Measurements from ENCODE around the gene TRMT11. TPM values are rescaled to one million over a fixed set of nuclear protein-coding genes. Genes with fewer than 3 reads are reported as not detected.
"Not testable (repeated sequence)": the region's sequence is repeated elsewhere in the genome, so short reads cannot be mapped to it uniquely, and the experiment has no call there.

Gene TRMT11
- total RNA-seq, 1 donor from 2014 or later = 25.4 TPM

DNA sequence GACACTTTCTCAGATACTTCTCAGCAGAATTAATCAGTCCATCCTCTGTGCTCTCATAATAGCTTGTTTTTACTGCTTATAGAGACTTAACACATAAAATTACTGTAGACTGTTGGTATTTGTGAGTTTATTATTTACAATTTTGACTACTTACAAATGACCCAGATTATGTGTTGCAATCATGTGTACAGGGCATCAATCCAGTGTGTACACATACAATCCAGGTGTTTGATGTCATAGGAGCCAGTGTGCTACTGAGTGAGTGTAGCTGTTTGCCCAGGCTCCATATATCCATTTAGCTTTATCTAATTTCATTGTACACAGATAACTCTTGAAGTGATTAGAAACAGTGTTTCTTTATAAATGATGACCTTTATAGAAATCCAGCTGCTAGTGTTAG lies 31.3 kb downstream of the TRMT11 start:
- Mint-ChIP-seq H3K4me3 (ENCODE audit: low read depth) (no peak overlapping the region), H3K4me1 (ENCODE audit: low read depth) (no peaks in the 10 kb centered on the region), H3K9me3 (no peaks in the 10 kb centered on the region), H3K27me3 (ENCODE audit: low read depth) (no peaks in the 10 kb centered on the region), H3K36me3 (ENCODE audit: low read depth) (peaks cover 49% of the 10 kb centered on the region), H3K27ac (no peak overlapping the region)
- intact Hi-C loops (cut with micrococcal nuclease) = no loop called here
- no peak for DNase-seq (ENCODE audit: low spot score)

GRCh38 chr6:126020305-126021050 lies 34.1 kb downstream of the TRMT11 start:
- Mint-ChIP-seq H3K36me3 (ENCODE audit: low read depth) (peaks cover 43% of the 10 kb centered on the region), H3K27me3 (ENCODE audit: low read depth) (no peaks in the 10 kb centered on the region), H3K27ac (no peak overlapping the region), H3K4me3 (ENCODE audit: low read depth) (no peak overlapping the region), H3K4me1 (ENCODE audit: low read depth) (no peaks in the 10 kb centered on the region), H3K9me3 (no peaks in the 10 kb centered on the region)
- intact Hi-C loops (cut with micrococcal nuclease) = no loop called here
- DNase-seq (ENCODE audit: low spot score) = no peak

DNA sequence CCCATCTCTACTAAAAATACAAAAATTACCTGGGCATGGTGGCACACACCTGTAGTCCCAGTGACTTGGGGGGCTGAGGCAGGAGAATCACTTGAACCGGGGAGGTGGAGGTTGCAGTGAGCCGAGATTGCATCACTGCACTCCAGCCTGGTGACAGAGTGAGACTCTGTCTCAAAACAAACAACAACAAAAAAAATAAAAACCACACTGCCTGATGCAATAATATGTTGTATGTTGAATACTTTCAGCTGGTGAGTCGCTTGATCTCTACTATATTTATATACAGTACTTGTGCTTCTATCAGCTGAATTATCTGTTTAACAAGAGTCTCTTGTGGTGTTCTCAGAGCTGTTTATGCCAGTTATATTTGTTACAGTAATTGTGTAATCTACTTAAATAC lies 37.1 kb downstream of the TRMT11 start:
- H3K4me3 Mint-ChIP-seq (ENCODE audit: low read depth); intact Hi-C loops (cut with micrococcal nuclease); H3K9me3 Mint-ChIP-seq; H3K27me3 Mint-ChIP-seq (ENCODE audit: low read depth); H3K27ac Mint-ChIP-seq; H3K4me1 Mint-ChIP-seq (ENCODE audit: low read depth); DNase-seq (ENCODE audit: low spot score): not testable (repeated sequence)
- peaks cover 33% of the 10 kb centered on the region for H3K36me3 Mint-ChIP-seq (ENCODE audit: low read depth)

DNA sequence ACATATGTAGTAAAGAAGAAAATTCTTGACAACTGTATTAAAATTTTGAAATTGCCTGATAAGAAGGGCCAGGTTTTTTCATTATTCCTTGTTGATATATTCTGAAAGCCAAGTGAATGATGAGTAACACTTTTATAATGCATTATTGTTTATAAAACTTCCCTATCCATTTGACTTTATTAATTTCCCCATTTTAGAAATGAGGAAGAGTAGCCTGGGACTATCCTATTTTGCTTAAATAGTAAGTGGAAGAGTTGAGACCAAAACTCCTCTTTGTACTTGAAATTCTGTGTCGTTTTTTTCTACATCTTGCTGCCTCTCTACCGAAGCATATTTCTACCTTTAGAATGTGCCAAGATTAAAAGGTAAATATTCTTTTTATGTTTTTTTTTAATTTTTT lies 39.7 kb downstream of the TRMT11 start:
- Mint-ChIP-seq H3K27me3 (ENCODE audit: low read depth) (no peaks in the 10 kb centered on the region), H3K9me3 (no peaks in the 10 kb centered on the region), H3K27ac (no peak overlapping the region), H3K36me3 (ENCODE audit: low read depth) (peaks cover 24% of the 10 kb centered on the region), H3K4me3 (ENCODE audit: low read depth) (no peak overlapping the region), H3K4me1 (ENCODE audit: low read depth) (no peaks in the 10 kb centered on the region)
- intact Hi-C loops (cut with micrococcal nuclease) = no loop called here
- no peak for DNase-seq (ENCODE audit: low spot score)

GRCh38 chr6:126027601-126028000 lies 41.3 kb downstream of the TRMT11 start:
- no peaks in the 10 kb centered on the region for H3K27me3 Mint-ChIP-seq (ENCODE audit: low read depth)
- no peak overlapping the region for H3K27ac Mint-ChIP-seq
- intact Hi-C loops (cut with micrococcal nuclease) = no loop called here
- DNase-seq (ENCODE audit: low spot score) = no peak
- no peaks in the 10 kb centered on the region for H3K9me3 Mint-ChIP-seq
- no peak overlapping the region for H3K4me3 Mint-ChIP-seq (ENCODE audit: low read depth)
- peaks cover 12% of the 10 kb centered on the region for H3K36me3 Mint-ChIP-seq (ENCODE audit: low read depth)
- no peaks in the 10 kb centered on the region for H3K4me1 Mint-ChIP-seq (ENCODE audit: low read depth)

DNA sequence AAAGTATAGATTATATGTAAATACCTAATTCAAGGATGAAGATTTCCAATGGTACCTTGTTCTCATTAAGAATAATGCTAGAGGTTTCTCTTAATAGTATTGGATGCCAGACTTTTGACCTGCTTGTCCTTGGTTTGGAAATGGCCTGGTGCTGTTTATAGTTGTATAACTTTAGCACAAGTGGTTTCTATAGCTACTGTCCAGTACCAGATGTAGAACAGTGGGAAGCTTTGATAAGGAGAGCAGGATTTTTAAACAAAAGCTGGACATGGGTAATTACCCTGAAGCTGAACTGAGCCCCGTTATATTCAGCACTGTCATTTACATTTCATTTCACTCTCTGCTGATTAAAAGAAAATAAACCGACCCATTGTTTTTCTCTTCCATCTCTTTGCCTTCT lies 43.7 kb downstream of the TRMT11 start:
- Mint-ChIP-seq H3K36me3 (ENCODE audit: low read depth) (peaks cover 11% of the 10 kb centered on the region), H3K27ac (no peak overlapping the region), H3K4me3 (ENCODE audit: low read depth) (no peak overlapping the region), H3K27me3 (ENCODE audit: low read depth) (no peaks in the 10 kb centered on the region), H3K4me1 (ENCODE audit: low read depth) (peaks cover 5% of the 10 kb centered on the region), H3K9me3 (no peaks in the 10 kb centered on the region)
- intact Hi-C loops (cut with micrococcal nuclease) = no loop called here
- DNase-seq (ENCODE audit: low spot score) = no peak

DNA sequence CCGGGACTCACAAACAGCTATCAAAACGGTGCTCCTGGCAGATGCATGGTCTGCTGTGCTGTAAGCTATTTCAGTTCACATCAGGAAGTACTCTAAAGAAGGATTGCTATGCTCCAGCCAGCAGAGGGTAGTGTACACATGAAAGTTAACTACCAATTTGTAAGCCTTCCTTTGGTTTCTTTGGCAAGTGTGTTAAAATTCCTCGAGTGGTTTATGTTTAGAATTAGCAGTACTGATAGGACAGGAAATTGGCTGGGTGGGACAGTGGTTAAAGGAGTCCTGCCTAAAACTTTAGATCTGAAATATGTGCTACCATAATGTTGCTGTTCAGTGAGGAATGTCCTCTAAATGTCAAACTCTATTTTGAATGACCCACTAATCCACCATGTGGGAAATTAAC lies 47.4 kb downstream of the TRMT11 start:
- Mint-ChIP-seq H3K27ac (no peak overlapping the region), H3K27me3 (ENCODE audit: low read depth) (no peaks in the 10 kb centered on the region), H3K4me3 (ENCODE audit: low read depth) (no peak overlapping the region), H3K9me3 (no peaks in the 10 kb centered on the region), H3K4me1 (ENCODE audit: low read depth) (peaks cover 5% of the 10 kb centered on the region), H3K36me3 (ENCODE audit: low read depth) (peaks cover 11% of the 10 kb centered on the region)
- intact Hi-C loops (cut with micrococcal nuclease) = no loop called here
- no peak for DNase-seq (ENCODE audit: low spot score)

GRCh38 chr6:126034656-126035055 lies 48.3 kb downstream of the TRMT11 start:
- Mint-ChIP-seq H3K4me3 (ENCODE audit: low read depth) (no peak overlapping the region), H3K4me1 (ENCODE audit: low read depth) (peaks cover 5% of the 10 kb centered on the region), H3K9me3 (no peaks in the 10 kb centered on the region), H3K27me3 (ENCODE audit: low read depth) (no peaks in the 10 kb centered on the region), H3K27ac (no peak overlapping the region), H3K36me3 (ENCODE audit: low read depth) (peaks cover 11% of the 10 kb centered on the region)
- no peak for DNase-seq (ENCODE audit: low spot score)
- intact Hi-C loops (cut with micrococcal nuclease) = no loop called here

DNA sequence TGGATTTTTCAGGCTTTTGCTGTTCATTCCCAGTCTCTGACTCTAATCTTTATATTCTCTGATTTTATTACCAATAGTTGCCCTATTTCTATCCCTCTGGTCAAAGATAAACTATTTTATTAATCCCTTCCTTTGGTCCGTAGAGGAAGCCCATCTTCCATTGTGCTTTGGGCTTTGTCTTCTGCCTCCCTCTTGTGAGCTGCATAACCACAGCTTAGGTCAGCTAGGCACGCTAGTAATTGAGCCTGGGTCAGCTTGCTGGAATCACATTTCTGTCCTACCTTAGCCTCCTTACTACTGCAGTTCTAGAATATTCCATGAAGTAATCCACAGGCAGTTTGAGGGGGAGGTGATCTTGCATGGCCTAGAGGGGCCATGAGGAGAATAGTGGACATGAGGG lies 49.4 kb downstream of the TRMT11 start:
- DNase-seq (ENCODE audit: low spot score) = no peak
- Mint-ChIP-seq H3K4me1 (ENCODE audit: low read depth) (peaks cover 5% of the 10 kb centered on the region), H3K27ac (no peak overlapping the region), H3K9me3 (no peaks in the 10 kb centered on the region), H3K4me3 (ENCODE audit: low read depth) (no peak overlapping the region), H3K36me3 (ENCODE audit: low read depth) (peaks cover 11% of the 10 kb centered on the region), H3K27me3 (ENCODE audit: low read depth) (no peaks in the 10 kb centered on the region)
- intact Hi-C loops (cut with micrococcal nuclease) = no loop called here

DNA sequence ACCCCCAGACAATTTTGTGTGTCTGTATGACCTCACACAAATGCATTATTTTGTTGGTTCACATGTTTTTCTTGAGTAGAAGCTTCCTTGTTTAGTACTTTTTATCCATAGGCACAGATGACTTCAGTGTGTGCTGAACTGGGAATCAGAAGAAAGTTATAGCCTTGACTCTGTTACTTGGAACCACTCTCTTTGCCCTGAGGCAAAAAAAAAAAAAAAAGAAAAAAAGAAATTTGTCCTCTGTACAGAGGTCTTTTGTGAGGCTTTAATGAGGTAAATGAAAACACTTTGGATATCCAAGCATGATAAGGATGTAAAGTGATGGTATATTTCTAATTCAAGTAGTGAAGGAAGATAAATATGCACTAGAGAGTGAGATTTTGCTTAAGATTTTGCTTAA lies 51.9 kb downstream of the TRMT11 start:
- H3K4me1 Mint-ChIP-seq (ENCODE audit: low read depth) = peaks cover 7% of the 10 kb centered on the region
- no peak overlapping the region for H3K4me3 Mint-ChIP-seq (ENCODE audit: low read depth)
- intact Hi-C loops (cut with micrococcal nuclease) = no loop called here
- H3K27me3 Mint-ChIP-seq (ENCODE audit: low read depth) = no peaks in the 10 kb centered on the region
- H3K9me3 Mint-ChIP-seq = peaks cover 4% of the 10 kb centered on the region
- no peak for DNase-seq (ENCODE audit: low spot score)
- no peak overlapping the region for H3K27ac Mint-ChIP-seq
- peaks cover 30% of the 10 kb centered on the region for H3K36me3 Mint-ChIP-seq (ENCODE audit: low read depth)

- Mint-ChIP-seq H3K4me1 (ENCODE audit: low read depth) (peaks cover 2% of the 10 kb centered on the region), H3K27ac (no peak overlapping the region), H3K4me3 (ENCODE audit: low read depth) (no peak overlapping the region), H3K9me3 (peaks cover 6% of the 10 kb centered on the region), H3K36me3 (ENCODE audit: low read depth) (peaks cover 31% of the 10 kb centered on the region), H3K27me3 (ENCODE audit: low read depth) (no peaks in the 10 kb centered on the region)
- DNase-seq (ENCODE audit: low spot score) = no peak
- intact Hi-C loops (cut with micrococcal nuclease) = no loop called here
Measured at GRCh38 chr6:126039284-126039683, 52.9 kb downstream of the TRMT11 start.

DNA sequence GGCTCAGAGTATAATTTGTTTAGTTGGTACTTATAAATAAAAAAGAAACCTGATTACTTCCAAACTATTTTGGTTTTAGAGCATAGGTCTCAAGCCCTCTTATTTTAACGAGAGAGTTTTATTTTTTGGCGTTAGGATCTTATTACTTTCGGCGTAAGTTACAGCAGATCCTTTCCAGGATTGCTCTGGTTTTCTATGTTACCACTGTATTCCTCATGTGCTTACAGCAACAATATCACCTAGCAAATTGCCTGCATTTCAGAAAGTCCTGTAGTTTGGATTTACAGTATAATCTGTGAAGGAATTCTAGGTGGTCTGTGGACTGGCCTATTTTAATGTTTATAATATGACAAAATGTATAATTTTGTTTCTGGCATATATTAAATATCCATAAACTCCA lies 54.1 kb downstream of the TRMT11 start:
- Mint-ChIP-seq H3K27ac (no peak overlapping the region), H3K4me3 (ENCODE audit: low read depth) (no peak overlapping the region), H3K27me3 (ENCODE audit: low read depth) (no peaks in the 10 kb centered on the region), H3K9me3 (peaks cover 10% of the 10 kb centered on the region), H3K36me3 (ENCODE audit: low read depth) (peaks cover 34% of the 10 kb centered on the region), H3K4me1 (ENCODE audit: low read depth) (peaks cover 2% of the 10 kb centered on the region)
- no peak for DNase-seq (ENCODE audit: low spot score)
- intact Hi-C loops (cut with micrococcal nuclease) = no loop called here

DNA sequence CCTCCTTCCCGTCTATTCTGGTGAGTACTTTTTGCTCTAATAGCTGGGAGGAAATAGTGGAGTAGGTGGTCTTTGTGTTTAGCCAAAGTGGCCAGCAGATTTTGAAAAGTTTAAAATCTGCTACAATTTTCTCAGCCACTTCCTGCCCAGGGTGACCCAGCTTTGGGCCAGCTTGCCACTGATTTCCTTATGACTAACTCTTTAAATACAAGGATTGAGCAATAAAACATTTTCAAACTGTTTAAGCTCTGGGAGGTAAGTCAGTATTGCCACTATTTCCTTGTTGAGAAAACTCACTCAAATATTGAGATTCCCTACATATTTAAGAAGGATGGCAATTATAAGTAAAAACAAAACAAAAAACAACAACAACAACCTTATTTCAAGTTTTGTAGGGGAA lies 54.5 kb downstream of the TRMT11 start:
- Mint-ChIP-seq H3K4me1 (ENCODE audit: low read depth) (peaks cover 2% of the 10 kb centered on the region), H3K4me3 (ENCODE audit: low read depth) (no peak overlapping the region), H3K9me3 (peaks cover 10% of the 10 kb centered on the region), H3K27ac (no peak overlapping the region), H3K27me3 (ENCODE audit: low read depth) (no peaks in the 10 kb centered on the region), H3K36me3 (ENCODE audit: low read depth) (peaks cover 34% of the 10 kb centered on the region)
- intact Hi-C loops (cut with micrococcal nuclease) = no loop called here
- no peak for DNase-seq (ENCODE audit: low spot score)

DNA sequence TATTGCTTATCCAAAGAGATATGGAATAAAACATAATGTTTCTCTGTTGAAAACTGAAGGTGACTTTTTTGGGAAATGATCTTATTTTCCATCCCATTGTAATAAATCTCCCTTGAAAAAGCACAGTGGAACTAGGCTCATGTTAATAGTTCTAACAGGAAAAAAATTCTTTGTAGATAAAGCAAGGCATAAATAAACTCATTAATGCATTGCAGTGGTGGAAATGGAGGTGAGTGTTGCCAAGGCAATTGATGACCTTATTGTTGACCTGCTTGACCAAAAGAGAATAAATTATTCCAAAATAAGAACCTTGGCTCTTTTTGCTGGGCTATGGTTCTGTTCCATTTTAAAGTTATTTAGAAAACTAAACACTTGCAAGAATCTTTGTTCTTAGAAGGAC lies 55.2 kb downstream of the TRMT11 start:
- Mint-ChIP-seq H3K4me3 (ENCODE audit: low read depth) (no peak overlapping the region), H3K36me3 (ENCODE audit: low read depth) (peaks cover 31% of the 10 kb centered on the region), H3K27ac (no peak overlapping the region), H3K27me3 (ENCODE audit: low read depth) (no peaks in the 10 kb centered on the region), H3K9me3 (peaks cover 10% of the 10 kb centered on the region), H3K4me1 (ENCODE audit: low read depth) (peaks cover 2% of the 10 kb centered on the region)
- no peak for DNase-seq (ENCODE audit: low spot score)
- intact Hi-C loops (cut with micrococcal nuclease) = no loop called here
